Activated CD8-positive, alpha-beta memory T cell treated with anti-CD3 and anti-CD28 coated beads for 1 hour (primary cell): ENCODE data around the gene ITPR2.
"Not testable (repeated sequence)": the region's sequence is repeated elsewhere in the genome, so short reads cannot be mapped to it uniquely, and the experiment has no call there.

Source experiments
- DNase-seq, 2 donors: peaks; one replicate each; pipeline ENCODE4 v3.0.0-alpha.2; 2020; ENCODE audit warnings: low read depth in 1 of 2; ENCODE audit errors: extremely low read depth in 1 of 2

ITPR2 gene

DNA sequence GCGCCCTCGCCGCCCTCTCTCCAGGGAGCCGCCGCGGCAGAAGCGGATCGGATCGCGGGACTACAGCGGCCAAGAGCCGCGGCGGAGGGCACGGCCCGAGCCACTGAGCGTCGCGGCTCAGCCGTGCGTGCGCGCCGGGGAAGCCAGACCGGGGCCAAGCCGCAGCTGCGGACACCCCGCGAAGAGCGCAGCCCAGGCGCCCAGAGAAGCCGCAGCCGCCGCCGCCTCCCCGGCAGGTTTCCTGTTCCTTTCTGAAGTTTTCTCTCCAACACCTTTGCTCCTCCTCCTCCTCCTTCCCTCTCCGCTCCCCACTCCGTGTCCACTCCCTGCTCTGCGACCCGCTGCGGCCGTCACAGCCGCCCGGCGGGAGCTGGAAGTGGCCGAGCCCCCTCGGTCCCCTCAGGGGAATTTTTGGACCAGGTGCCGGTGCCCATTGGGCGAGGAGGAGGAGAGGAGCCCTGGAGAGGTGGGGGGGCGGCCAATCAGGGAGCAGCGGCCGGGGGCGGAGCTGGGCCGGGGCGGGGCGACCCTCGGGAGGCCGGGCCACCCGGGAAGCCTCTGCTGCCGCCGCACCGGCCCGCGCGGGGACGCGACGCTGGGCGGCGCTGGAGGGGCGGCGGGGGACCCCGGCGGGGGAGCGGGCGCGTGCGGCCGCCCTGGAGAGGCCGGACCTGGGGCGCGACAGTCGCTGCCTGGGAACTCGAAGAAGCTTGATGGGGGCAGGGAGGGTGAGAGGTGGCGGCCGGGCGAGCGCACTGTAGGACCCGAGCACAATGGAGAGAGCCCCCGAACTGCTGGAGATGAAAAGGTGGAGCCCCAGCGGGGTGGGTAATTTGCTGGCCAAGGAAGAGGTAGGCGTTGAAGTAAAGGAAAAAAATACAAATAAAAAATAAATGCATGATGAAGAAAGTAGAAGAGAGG is at the start of gene ITPR2:
Gene ITPR2, minus strand, starts transcription at position 373 of the 921 bp plus-strand sequence. CDS start 413 bp downstream, outside the sequence.
- DNase-seq: peak; percentile 71 to 91

DNA sequence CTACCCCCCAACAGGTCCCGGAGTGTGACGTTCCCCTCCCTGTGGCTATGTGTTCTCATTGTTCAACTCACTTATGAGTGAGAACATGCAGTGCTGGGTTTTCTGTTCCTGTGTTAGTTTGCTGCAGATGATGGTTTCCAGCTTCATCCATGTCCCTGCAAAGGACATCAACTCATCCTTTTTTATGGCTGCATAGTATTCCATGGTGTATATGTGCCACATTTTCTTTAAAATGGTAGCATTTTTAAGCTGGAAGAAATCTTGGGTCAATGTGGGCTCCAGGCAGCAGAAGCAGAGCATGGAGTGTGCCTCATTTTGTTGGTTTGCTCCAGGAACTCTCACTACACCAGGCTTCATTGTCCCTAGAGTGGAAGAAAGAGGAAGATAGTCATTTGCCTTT is 47.6 kb upstream of the ITPR2 start:
- DNase-seq: no peak

DNA sequence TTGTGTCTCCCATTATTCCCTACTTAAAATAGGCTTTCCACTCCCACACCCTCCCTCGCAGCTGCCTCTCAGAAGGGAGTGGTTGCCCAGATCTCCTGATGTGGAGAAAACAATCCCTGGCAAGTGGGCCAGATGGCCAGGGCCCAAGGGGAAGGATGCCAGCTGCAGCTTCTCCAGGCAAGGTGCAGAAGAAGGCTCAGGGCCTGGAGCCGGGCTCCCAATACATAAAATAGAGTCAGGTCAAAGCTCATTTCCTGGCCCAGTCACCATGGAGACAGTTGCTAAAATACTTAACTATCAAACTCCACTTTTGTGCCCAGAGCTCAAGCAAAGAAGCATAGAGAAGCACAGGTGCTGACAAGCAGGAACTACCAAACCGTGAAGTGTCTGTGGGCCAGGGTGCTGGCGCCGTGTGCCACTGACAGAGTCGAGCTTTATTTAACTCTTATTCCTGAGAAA is 45.7 kb upstream of the ITPR2 start:
- no peak for DNase-seq

DNA sequence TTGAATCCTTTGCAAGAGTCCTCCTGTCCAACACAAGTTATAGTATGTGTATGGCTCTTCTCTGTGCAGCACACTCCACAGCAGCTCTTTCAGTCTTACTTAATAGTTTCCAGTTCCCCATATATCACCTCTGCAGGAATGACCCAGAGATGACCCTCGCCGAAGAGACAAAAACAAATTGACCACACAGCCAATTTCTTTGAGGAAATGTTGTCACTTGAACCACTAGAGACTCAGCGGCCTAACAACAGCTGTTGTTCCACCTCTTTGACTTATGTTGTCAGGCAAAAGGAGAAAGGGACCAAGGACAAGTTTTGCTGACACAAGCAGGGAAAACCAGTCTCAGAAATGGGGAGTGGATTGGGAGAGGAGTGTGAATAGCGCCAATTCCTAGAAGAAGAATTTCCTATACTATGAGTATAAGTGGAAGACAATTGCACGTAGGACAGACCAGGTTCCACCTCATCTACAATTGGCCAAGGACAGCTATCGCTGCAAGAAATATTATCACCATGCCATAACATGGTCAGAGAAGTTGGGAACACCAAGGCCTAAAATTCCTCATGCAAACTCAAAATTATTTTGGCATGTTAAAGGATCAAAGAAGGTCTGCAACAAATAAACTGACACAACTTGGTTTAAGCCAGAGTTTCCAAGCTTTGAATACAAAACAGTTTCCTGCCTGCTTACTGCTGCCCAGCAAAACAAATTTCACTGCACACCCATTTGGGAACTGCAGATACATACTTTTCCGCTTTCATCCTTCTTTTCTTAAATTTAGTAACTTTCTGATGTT is 41.7 kb upstream of the ITPR2 start:
- no peak for DNase-seq

DNA sequence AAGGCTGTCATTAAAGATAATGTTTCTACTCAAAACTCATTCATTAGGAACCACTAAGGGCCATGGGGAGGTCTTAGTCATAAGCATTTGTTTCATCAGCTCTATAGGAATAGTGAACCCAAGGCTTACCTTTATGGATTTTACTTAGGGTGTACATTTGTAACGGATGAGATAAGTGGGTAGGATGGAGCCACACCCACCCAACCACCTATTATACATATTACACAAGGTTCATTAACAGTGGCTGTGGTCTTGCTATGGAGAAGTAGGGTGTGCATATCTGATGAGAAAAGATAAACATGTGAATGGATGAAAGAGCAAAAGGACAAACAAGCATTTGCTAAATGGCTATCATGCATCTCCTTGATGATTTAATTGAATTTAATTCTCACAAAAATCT is 39.6 kb upstream of the ITPR2 start:
- DNase-seq: no peak

DNA sequence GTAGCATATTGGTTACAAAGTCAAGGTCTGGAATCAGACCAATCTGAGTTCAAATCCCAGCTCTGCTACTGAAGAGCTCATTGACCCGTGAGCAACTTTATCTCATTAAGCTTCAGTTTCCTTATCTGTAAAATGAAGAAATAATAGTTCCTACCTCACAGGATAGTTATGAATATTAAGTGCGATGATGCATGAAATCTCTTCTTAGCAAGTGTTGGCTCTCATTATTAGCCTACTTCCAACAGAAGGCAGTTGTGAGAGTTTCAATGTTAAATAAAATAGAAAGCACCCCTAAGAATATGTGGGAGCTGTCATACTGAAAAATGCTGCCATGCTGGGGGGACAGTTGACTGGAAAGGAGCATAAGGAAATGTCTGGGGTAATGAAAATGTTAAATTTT is 39.0 kb upstream of the ITPR2 start:
- DNase-seq: no peak

GRCh38 chr12:26870491-26871419 is 37.8 kb upstream of the ITPR2 start:
- no peak for DNase-seq

DNA sequence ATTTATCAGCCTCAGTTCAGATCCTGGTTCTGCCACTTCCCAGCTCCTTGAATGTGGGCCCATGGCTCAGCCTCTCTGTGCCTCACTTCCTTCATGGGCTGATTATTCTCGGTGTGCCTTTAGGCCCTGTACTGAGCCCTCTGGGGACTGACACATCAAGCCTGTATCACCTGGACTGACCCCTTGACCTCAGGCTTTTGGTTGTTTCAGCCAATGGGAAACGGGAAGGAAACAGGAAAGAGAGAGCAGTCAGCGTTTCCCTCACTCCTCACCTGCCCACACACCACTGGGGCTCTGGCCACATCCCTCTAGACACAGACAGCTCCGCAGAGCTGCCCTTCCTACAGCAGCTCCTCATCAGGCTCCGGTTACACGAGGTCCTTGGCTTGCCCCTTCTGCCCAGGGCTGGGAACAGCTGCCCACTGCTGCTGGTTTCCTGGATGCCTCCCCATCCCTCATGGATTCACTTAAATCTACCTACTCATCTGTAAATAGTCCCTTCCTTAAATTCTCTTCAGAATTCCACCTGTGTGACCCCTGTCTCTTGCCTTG is 37.0 kb upstream of the ITPR2 start:
- no peak for DNase-seq

DNA sequence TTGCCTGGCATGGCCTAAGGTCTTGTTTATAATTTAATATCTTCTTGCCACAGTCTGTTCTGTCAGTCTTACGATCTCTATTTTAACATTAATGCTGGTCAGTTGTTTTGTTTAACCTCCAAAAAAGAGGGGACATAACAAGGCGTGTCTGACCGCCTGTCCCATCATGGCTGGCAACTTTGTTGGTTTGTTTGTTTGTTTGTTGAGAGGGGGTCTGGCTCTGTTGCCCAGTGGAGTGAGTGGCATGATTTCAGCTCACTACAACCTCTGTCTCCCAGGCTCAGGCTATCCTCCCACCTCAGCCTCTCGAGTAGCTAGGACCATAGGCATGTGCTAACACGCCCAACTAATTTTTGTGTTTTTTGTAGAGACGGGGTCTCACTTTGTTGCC is 36.1 kb upstream of the ITPR2 start:
- DNase-seq: no peak

DNA sequence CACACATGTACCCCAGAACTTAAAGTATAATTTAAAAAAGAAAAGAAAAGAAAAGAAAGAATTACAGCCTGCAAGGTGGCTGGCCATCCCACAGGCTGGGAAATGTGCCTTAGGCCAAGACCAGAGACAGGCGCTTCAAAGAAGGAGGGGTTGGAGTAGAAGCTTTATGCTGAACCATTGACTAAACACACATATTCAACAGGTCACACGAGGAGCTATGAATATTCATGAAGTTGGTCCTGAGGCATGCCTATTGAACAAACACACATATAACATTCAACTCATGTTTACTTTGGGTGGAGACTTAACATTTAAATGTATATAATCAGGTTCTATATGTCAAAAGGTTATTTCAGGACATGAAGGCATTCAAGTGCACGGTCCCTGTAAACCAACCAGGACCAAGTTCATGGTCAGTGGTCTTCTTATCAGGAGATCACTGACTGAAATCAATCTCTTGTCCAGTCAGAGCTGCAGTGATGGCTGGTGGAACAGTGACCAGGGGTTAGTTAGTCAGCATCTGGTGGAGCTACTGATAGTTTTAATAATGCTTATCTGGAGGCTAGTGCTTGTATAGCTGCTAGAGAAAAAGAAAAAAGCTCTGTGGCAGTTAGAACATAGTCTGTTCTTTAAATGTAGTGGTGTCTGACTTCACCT is 35.6 kb upstream of the ITPR2 start:
- no peak for DNase-seq

DNA sequence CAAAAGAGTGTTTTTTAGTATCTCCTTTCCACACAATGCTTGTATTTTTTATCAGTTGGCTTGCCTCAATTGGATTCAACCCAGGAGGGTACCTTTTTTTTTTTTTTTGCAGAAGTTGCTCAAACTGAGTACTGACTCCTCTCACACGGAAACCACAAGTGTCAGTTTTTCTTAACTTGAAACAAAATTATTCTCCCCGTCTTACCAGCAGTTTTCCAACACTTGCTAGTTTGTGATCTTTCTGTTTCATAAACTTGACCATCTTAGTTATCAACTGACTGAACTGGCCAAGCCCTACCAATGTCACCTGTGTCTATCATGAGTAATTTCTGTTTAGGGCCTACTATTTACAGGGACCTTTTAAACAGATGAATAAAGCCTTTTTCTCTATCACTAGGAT is 34.1 kb upstream of the ITPR2 start:
- no peak for DNase-seq

DNA sequence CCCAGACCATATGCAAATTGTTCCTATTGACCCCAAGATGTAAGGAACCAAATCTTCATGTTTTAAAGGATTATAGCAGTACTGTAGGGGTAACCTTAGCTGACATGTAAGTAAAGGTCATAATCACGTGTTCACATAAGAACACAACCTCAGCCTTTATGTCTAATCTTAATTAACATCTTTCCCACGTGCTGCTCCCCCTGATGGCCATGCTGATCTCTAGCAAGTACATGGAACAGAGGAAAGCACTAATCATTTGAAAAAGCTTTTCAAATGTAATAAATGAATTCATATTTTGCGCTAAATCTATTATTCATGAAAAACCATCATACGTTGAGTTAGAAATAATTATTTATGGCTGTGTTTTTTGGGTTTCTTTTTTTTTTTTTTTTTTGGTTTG is 30.5 kb upstream of the ITPR2 start:
- no peak for DNase-seq

- not testable (repeated sequence) for DNase-seq
Observed at GRCh38 chr12:26862787-26863186, 29.8 kb upstream of the ITPR2 start.

- no peak for DNase-seq
Observed at GRCh38 chr12:26861690-26862089, 28.7 kb upstream of the ITPR2 start.

- no peak for DNase-seq
Observed at GRCh38 chr12:26857465-26858176, 24.6 kb upstream of the ITPR2 start.

DNA sequence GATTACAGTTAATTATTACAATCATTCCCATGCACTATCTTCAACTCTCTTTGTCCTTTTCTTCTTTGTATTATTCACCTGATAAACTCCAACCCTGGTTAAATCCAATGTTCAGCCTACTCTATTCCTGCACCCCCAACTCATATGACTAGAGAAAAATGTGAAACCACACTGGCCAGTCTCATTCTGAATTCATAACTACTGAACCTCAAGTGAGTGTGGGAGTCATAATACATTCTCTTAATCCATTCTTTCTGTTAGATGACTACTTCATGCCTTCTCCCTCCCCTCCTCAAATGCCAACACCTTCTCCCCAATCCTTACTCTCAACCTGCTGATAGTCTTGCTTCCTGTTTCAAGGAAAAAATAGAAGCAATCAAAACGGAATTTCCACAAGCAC is 22.3 kb upstream of the ITPR2 start:
- DNase-seq: no peak

- no peak for DNase-seq
Observed at GRCh38 chr12:26854031-26854390, 21.0 kb upstream of the ITPR2 start.

DNA sequence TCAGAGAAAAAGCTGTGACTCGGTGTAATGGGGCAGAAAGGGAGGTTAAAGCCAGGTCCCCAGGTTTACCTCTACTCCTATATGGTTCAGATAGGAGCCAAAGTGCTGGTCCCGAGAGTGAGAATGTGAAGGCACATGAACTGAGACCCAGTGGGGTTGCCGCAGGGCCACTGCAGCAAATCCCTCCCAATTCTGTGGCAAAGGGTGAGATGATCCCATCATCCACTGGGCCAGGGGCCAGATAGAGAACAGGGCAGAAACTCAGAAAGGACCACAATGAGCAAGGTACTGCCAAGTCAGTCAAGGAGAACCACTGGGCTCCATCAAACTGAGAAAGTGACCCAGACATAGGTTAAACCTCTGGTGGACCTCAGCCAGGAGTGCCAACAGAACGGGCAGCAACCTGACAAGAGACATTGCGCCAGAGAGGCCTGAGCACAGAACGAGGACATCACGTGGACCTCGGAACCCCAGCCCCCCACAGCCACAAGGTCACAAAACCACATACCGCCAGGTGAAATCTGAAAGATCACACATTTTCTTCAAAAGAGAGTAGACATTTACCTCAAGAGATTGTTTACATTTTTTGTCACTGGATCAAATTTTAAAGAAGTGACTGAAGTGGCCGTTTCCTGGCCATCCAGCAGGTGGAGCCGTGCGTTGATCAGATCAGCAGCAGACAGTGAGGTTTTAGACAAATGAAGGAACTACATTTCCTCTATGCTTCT is 20.5 kb upstream of the ITPR2 start:
- DNase-seq: peak; percentile 40 to 58
